ENCODE measurements around the gene GSTM4.
A peak's percentile ranks its signal among the peaks of the same experiment; 100 is the strongest.
"Not testable (repeated sequence)": the region's sequence is repeated elsewhere in the genome, so short reads cannot be mapped to it uniquely, and the experiment has no call there.

The GSTM4 gene

GRCh38 chr1:109687641-109688499 is 32.0 kb downstream of the GSTM4 start, which contains the start of gene GSTM1:
GSTM1 (plus strand) TSS chr1:109687817; CDS start chr1:109687874, 57 bp downstream.
- Histone ChIP-seq H3K27ac (peak within 1 kb of the TSS in 1 of 2 donors; percentile 85), H3K4me3 (peak within 1 kb of the TSS; percentile 74)
- peak; percentile 80 for DNase-seq (ENCODE audit: low spot score)
- no peak for TF ChIP-seq CTCF (IDR thresholded peaks at IDR 0.05)

GRCh38 chr1:109689844-109690405 is 34.0 kb downstream of the GSTM4 start:
- no peak for TF ChIP-seq CTCF (IDR thresholded peaks at IDR 0.05)

DNA sequence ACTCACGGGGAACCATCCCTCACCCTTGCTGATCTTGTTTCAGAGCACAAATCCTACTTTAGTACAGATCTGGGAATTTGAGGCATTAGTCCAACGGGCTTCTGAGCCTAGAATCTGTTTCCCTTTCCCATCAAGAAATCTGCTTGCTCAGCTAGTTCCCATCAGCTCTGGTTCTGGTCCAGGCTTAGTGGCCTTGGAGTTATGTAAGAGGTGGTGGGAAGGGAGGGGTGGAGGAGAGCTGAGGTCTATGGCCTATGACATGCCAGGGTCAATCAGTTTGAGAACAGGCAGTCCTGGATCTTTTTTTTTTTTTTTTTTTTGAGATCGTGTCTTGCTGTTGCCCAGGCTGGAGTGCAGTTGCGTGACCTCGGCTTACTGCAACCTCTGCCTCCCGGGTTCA is 35.9 kb downstream of the GSTM4 start:
- no peak for TF ChIP-seq CTCF (IDR thresholded peaks at IDR 0.05)
- no peak overlapping the region for H3K4me3 ChIP-seq
- no peak for DNase-seq (ENCODE audit: low spot score)
- no peak overlapping the region for H3K27ac ChIP-seq

More at GRCh38 chr1:109689844-109690405, 34.0 kb downstream of the GSTM4 start:
- Histone ChIP-seq H3K27ac (no peak overlapping the region), H3K4me3 (no peak overlapping the region)
- no peak for DNase-seq (ENCODE audit: low spot score)

DNA sequence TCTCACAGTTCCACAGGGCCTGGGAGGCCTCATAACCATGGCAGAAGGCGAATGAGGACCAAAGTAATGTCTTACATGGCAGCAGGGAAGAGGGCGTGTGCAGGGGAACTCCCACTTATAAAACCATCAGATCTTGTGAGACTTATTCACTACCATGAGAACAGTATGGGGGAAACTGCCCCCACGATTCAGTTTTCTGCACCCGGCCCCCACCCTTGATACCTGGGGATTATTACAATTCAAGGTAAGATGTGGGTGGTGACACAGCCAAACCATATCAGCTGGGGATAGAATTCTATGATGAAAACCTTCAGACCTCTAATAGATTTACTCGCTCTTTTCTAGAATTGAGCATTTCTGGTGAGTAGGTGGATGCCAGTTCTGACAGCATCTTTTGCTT is 38.5 kb downstream of the GSTM4 start:
- not testable (repeated sequence) for H3K27ac ChIP-seq; DNase-seq (ENCODE audit: low spot score); H3K4me3 ChIP-seq

DNA sequence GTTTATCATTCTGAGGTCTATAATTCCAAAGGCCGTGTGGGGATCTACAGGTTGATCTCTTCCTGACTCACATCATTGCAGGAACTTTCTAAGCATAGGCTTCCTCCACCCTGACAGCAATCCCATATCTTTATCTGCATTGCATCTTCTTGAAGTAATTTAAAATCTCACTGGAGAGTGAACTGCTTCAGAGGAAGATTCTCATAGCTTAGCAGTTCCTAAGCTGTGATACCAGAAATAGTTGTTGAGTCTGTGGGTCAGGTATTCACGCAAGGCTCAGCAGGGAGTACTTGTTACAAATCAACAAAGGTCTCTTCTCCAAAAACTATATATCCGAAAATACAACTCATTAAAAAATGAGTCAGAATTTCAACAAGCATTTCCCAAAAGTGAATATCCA is 39.2 kb downstream of the GSTM4 start:
- not testable (repeated sequence) for H3K4me3 ChIP-seq; H3K27ac ChIP-seq; DNase-seq (ENCODE audit: low spot score)

DNA sequence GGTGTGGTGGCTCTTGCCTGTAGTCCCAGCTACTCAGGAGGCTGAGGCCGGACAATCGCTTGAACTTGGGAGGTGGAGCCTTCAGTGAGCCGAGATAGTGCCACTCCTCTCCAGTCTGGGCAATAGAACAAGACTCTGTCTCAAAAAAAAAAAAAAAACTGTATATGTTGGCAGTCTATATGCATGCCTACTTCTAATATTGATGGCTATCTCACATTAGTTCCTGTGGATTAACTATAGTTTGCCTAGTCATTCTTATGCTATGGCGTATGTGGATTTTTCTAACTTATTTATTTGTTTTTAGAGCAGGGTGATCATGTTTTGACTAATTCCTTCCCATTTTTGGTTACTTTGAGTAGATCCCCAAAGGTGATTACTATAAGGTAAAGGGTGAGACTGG is 41.2 kb downstream of the GSTM4 start:
- TF ChIP-seq CTCF (IDR thresholded peaks at IDR 0.05) = no peak

DNA sequence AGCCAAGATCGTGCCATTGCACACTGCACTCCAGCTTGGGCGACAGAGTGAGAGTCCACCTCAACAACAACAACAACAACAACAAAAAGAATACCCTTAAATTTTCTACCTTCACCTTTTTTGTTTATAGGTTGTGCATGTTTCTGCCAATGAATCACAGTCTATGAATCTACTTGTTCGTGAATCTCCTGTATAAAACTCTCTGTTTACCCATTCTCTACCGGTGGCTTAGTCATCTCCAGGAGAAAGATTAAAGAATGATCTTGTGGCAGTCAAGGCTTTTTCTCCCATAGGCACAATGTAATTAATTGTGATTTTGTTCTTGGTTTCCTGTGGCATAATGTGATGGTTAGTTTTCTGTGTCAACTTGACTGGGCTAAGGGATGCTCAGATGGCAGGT is 42.0 kb downstream of the GSTM4 start:
- not testable (repeated sequence) for H3K27ac ChIP-seq; DNase-seq (ENCODE audit: low spot score); H3K4me3 ChIP-seq

More for the DNA sequence above, 41.2 kb downstream of the GSTM4 start:
- DNase-seq (ENCODE audit: low spot score) = no peak
- H3K4me3 ChIP-seq = no peak overlapping the region
- H3K27ac ChIP-seq = no peak overlapping the region

DNA sequence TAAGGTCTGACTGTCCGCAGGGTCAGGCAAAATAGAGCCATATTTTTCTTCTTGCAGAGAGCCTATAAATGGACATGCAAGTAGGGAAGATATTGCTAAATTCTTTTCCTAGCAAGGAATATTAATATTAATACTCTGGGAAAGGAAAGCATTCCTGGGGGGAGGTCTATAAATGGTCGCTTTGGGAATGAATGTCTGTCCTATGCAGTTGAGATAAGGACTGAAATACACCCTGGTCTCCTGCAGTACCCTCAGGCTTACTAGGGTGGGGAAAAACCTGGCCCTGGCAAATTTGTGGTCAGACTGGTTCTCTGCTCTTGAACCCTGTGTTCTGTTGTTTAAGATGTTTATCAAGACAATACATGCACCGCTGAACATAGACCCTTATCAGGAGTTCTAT is 47.0 kb downstream of the GSTM4 start:
- H3K4me3 ChIP-seq; DNase-seq (ENCODE audit: low spot score); H3K27ac ChIP-seq: not testable (repeated sequence)

- DNase-seq (ENCODE audit: low spot score) = no peak
- no peak overlapping the region for H3K27ac ChIP-seq
- TF ChIP-seq CTCF (IDR thresholded peaks at IDR 0.05) = no peak
- no peak overlapping the region for H3K4me3 ChIP-seq
Observed at GRCh38 chr1:109704173-109704572, 48.3 kb downstream of the GSTM4 start.

All from coronary artery (tissue), 2 donors.